SIG-M5 treated with dmso at 0.1 percent for 504 hours (cell line): ENCODE data around the gene NINJ2.
A peak's percentile ranks its signal among the peaks of the same experiment; 100 is the strongest.

Source experiments
- DNase-seq: peaks from one replicate; lab custom pipeline; 2025; ENCODE audit not compliant: unreplicated experiment; lab: John Stamatoyannopoulos, UW

Gene NINJ2

GRCh38 chr12:535396-535795 lies 127.8 kb downstream of the NINJ2 start:
- no peak for DNase-seq

GRCh38 chr12:534216-534615 lies 129.0 kb downstream of the NINJ2 start:
- DNase-seq: no peak

- no peak for DNase-seq
Measured at GRCh38 chr12:533718-534117, 129.5 kb downstream of the NINJ2 start.

GRCh38 chr12:532908-533565 lies 130.2 kb downstream of the NINJ2 start:
- no peak for DNase-seq

- DNase-seq: no peak
Measured at GRCh38 chr12:531951-532585, 131.2 kb downstream of the NINJ2 start.

GRCh38 chr12:530821-531220 lies 132.4 kb downstream of the NINJ2 start:
- DNase-seq: no peak

- no peak for DNase-seq
Measured at GRCh38 chr12:530308-530707, 132.9 kb downstream of the NINJ2 start.

- DNase-seq: no peak
Measured at GRCh38 chr12:527729-528128, 135.5 kb downstream of the NINJ2 start.

- no peak for DNase-seq
Measured at GRCh38 chr12:527241-527640, 136.0 kb downstream of the NINJ2 start.

- DNase-seq: peak; percentile 84
Measured at GRCh38 chr12:526089-526488, 137.2 kb downstream of the NINJ2 start.

GRCh38 chr12:524167-524951 lies 138.9 kb downstream of the NINJ2 start:
- DNase-seq: no peak

- no peak for DNase-seq
Measured at GRCh38 chr12:522692-523378, 140.4 kb downstream of the NINJ2 start.

GRCh38 chr12:520119-520518 lies 143.1 kb downstream of the NINJ2 start:
- DNase-seq: no peak

- DNase-seq: no peak
Measured at GRCh38 chr12:517538-517937, 145.7 kb downstream of the NINJ2 start.
